Measurements from ENCODE around the gene CAMSAP2.

- TF ChIP-seq CTCF (conservative IDR thresholded peaks at IDR 0.05; ENCODE audit: low read length) (peak; percentile 32; the same call in 1 of the 2 replicates), EZH2phosphoT487 (IDR thresholded peaks at IDR 0.05; ENCODE audit: borderline replicate concordance) (no peak)
These were observed 156.2 kb downstream of the CAMSAP2 start, which contains the start of gene INAVA for GRCh38 chr1:200894712-200895442.

Data from Loucy (cell line).